Tibial nerve (tissue), 4 donors: ENCODE measurements around the gene PIM2. TPM values are rescaled to one million over a fixed set of nuclear protein-coding genes. Genes with fewer than 3 reads are reported as not detected.

Experiments
- DNase-seq, 2 donors: peaks; one replicate each; pipeline ENCODE4 v3.0.0-alpha.2; 2019; ENCODE audit warnings: low spot score in 2 of 2
- H3K27ac ChIP-seq, 4 donors: fragments of 200-600 bp; sonication (generic) in 3 of 4; one replicate each; pipeline ENCODE4 v1.5.1; 2017 to 2019; ENCODE audit warnings: mild to moderate bottlenecking in 1 of 4
- H3K27me3 ChIP-seq, 2 donors: fragments of 200-600 bp; sonication (generic) in 1 of 2; one replicate each; pipeline versions ENCODE4 v1.5.1 to v1.6.0; 2017 to 2019
- H3K36me3 ChIP-seq, 3 donors: fragments of 200-600 bp; sonication (generic); one replicate each; pipeline ENCODE4 v1.5.1; 2018 to 2019
- H3K4me1 ChIP-seq, 4 donors: fragments of 200-600 bp; sonication (generic) in 3 of 4; one replicate each; pipeline ENCODE4 v1.5.1; 2017 to 2019
- H3K4me3 ChIP-seq, 4 donors: fragments of 200-600 bp; sonication (generic) in 3 of 4; one replicate each; pipeline ENCODE4 v1.5.1; 2017 to 2019; ENCODE audit warnings: mild to moderate bottlenecking in 1 of 4, moderate library complexity in 1 of 4
- H3K9me3 ChIP-seq, 4 donors: fragments of 200-600 bp; sonication (generic) in 3 of 4; one replicate each; pipeline ENCODE4 v1.5.1; 2017 to 2019
- CTCF ChIP-seq, 5 experiments: fragments of 200-600 bp in 3 of 5; fragments of 450-650 bp in 2 of 5; sonication (generic) in 3 of 5; IDR thresholded peaks; one replicate each; pipeline ENCODE4 v1.5.1; 2016 to 2019; ENCODE audit warnings: antibody characterized with exemption in 5 of 5, mild to moderate bottlenecking in 3 of 5, moderate library complexity in 2 of 5
- EP300 ChIP-seq, 2 donors: sonication (generic); formaldehyde crosslinking; IDR thresholded peaks; one replicate each; pipeline ENCODE4 v1.6.1; 2017; ENCODE audit warnings: antibody characterized with exemption in 2 of 2, mild to moderate bottlenecking in 1 of 2
- POLR2A ChIP-seq, 2 donors: fragments of 450-650 bp; IDR thresholded peaks; one replicate each; pipeline ENCODE4 v1.6.1; 2017; ENCODE audit warnings: antibody characterized with exemption in 2 of 2, mild to moderate bottlenecking in 2 of 2, moderate library complexity in 2 of 2
- WGBS, 2 donors: methylation state at CpG; one replicate each; pipeline ENCODE4 v1.1.5; 2018; 5-methylcytosine and 5-hydroxymethylcytosine counted together
- total RNA-seq, 4 donors: library from RNA; depleted of rRNA; stranded (reverse); fragments of >200 nt; gene quantifications; one replicate each; pipeline ENCODE4 v1.1.0, GENCODE V29; 2016

PIM2 gene
- total RNA-seq, 4 donors from 2014 or later = 4.9 to 8.4 (median 6.8) TPM

- peaks cover 0 to 54% (median 9%) of the 10 kb centered on the region in 4 donors for H3K4me1 ChIP-seq
These were observed 38.0 kb upstream of the PIM2 start for GRCh38 chrX:48956728-48957414.

GRCh38 chrX:48948589-48948988 is 29.8 kb upstream of the PIM2 start:
- TF ChIP-seq CTCF (IDR thresholded peaks at IDR 0.05) (no peak), EP300 (IDR thresholded peaks at IDR 0.05) (no peak), POLR2A (IDR thresholded peaks at IDR 0.05) (no peak)
- Histone ChIP-seq H3K27ac (no peak overlapping the region), H3K4me1 (peaks cover 0 to 21% (median 2%) of the 10 kb centered on the region in 4 donors), H3K4me3 (no peak overlapping the region), H3K27me3 (no peaks in the 10 kb centered on the region), H3K9me3 (no peaks in the 10 kb centered on the region), H3K36me3 (no peaks in the 10 kb centered on the region)
- 92% methylated on average over 1 of the region's 1 CpG; no CpG with 5 or more reads in 1 of the 2 donors for WGBS, 2 donors
- no peak for DNase-seq

More at GRCh38 chrX:48956728-48957414, 38.0 kb upstream of the PIM2 start:
- Histone ChIP-seq H3K36me3 (peaks cover 0 to 14% (median 0%) of the 10 kb centered on the region in 3 donors), H3K27me3 (no peaks in the 10 kb centered on the region), H3K27ac (peak overlapping the region; percentile 88 to 95 (median 91)), H3K9me3 (no peaks in the 10 kb centered on the region), H3K4me3 (peak overlapping the region; percentile 56 to 83 (median 60))
- 0 to 66% methylated on average over 34 to 60 of the region's 61 CpGs for WGBS, 2 donors
- DNase-seq = no peak
- no peak for TF ChIP-seq EP300 (IDR thresholded peaks at IDR 0.05)
- no peak for TF ChIP-seq POLR2A (IDR thresholded peaks at IDR 0.05)
- no peak for TF ChIP-seq CTCF (IDR thresholded peaks at IDR 0.05)

- no peak for DNase-seq
- 54% methylated on average over 6 to 8 of the region's 8 CpGs for WGBS, 2 donors
- no peak overlapping the region for H3K27ac ChIP-seq
- H3K4me3 ChIP-seq = no peak overlapping the region
- no peaks in the 10 kb centered on the region for H3K36me3 ChIP-seq
- no peaks in the 10 kb centered on the region for H3K27me3 ChIP-seq
- no peak for TF ChIP-seq EP300 (IDR thresholded peaks at IDR 0.05)
- peak; percentile 45 to 62 (median 56) for TF ChIP-seq CTCF (IDR thresholded peaks at IDR 0.05)
- no peaks in the 10 kb centered on the region for H3K9me3 ChIP-seq
- H3K4me1 ChIP-seq = peaks cover 0 to 24% (median 1%) of the 10 kb centered on the region in 4 donors
These were observed 26.9 kb upstream of the PIM2 start for GRCh38 chrX:48945517-48946348.

GRCh38 chrX:48942895-48943294 is 24.1 kb upstream of the PIM2 start:
- no peak overlapping the region for H3K4me3 ChIP-seq
- no peak overlapping the region for H3K27ac ChIP-seq
- DNase-seq = no peak

More at GRCh38 chrX:48942895-48943294, 24.1 kb upstream of the PIM2 start:
- 59 to 62% methylated on average over 2 of the region's 2 CpGs for WGBS, 2 donors
- Histone ChIP-seq H3K27me3 (no peaks in the 10 kb centered on the region), H3K4me1 (peaks cover 0 to 35% (median 6%) of the 10 kb centered on the region in 4 donors), H3K9me3 (no peaks in the 10 kb centered on the region), H3K36me3 (no peaks in the 10 kb centered on the region)
- TF ChIP-seq EP300 (IDR thresholded peaks at IDR 0.05) (no peak), CTCF (IDR thresholded peaks at IDR 0.05) (no peak), POLR2A (IDR thresholded peaks at IDR 0.05) (no peak)
